ENCODE data around the gene SOS2. TPM values are rescaled to one million over a fixed set of nuclear protein-coding genes. Genes with fewer than 3 reads are reported as not detected.

The SOS2 gene
- total and polyA plus RNA-seq, 2 donors (not counting 1 experiment from before 2014, with no cell fraction given): 9.6 to 51.0 TPM

GRCh38 chr14:50113381-50114035 lies 117.9 kb downstream of the SOS2 start:
- DNase-seq (peak; percentile 78), ATAC-seq (ENCODE audit: low read depth) (peak; percentile 6)
- H3K79me2 ChIP-seq (ENCODE audit: control insufficient read depth, insufficient read depth, low read length): peaks cover 57% of the 10 kb centered on the region
- CTCF ChIA-PET: interaction anchor here (0.6 to 7.3 kb wide), 10 partner anchors 10 to 479 kb away, joined by 3 to 52 read pairs (median 5); partner anchors contain the start of genes DNAAF2 and NEMF
- Mint-ChIP-seq H3K9me3 (ENCODE audit: insufficient read depth) (no peaks in the 10 kb centered on the region), H3K4me1 (peaks cover 54% of the 10 kb centered on the region), H3K27me3 (no peaks in the 10 kb centered on the region), H3K4me3 (peak overlapping the region; percentile 64), H3K27ac (peak overlapping the region; percentile 70)
- WGBS (ENCODE audit: insufficient coverage): 0% methylated on average over 1 of the region's 4 CpGs
- peak overlapping the region; percentile 19 for H3K9ac ChIP-seq (ENCODE audit: low read length)
- peak overlapping the region; percentile 75 for H3K4me2 ChIP-seq (replicated peaks; ENCODE audit: low read depth, low read length, poor library complexity, severe bottlenecking)
- H3K4me3 ChIP-seq (ENCODE audit: control extremely low read depth in 1 of 5, extremely low read depth in 1 of 5, insufficient read depth in 1 of 5, low read depth in 2 of 5, low read length in 4 of 5): peak overlapping the region in 2 of 5 experiments; percentile 8 to 40
- H3K9me3 ChIP-seq (ENCODE audit: control extremely low read depth in 1 of 3, control insufficient read depth in 2 of 3, insufficient read depth in 1 of 3, low read length in 2 of 3): no peaks in the 10 kb centered on the region
- POLR2A ChIA-PET: interaction anchor here (0.6 to 1.5 kb wide), 3 partner anchors 29 to 246 kb away, joined by 3 to 6 read pairs (median 3); no protein-coding TSS in a partner anchor
- intact Hi-C loops (cut with micrococcal nuclease): no loop called here
- peak overlapping the region; percentile 85 to 92 for H3K27ac ChIP-seq (ENCODE audit: low read length in 2 of 2)
- no peak overlapping the region for H2AFZ ChIP-seq (ENCODE audit: insufficient read depth, low read depth, low read length, poor library complexity, severe bottlenecking)
- TF ChIP-seq CTCF (IDR thresholded peaks at IDR 0.05): no peak
- TF ChIP-seq EZH2 (IDR thresholded peaks at IDR 0.05; ENCODE audit: borderline replicate concordance, insufficient read depth, low read depth, low read length, poor library complexity, severe bottlenecking): no peak
- no peaks in the 10 kb centered on the region for H3K27me3 ChIP-seq (replicated peaks in 1 of 4; ENCODE audit: control extremely low read depth in 1 of 4, control insufficient read depth in 3 of 4, insufficient read depth in 4 of 4, low read length in 3 of 4)
- H3K4me1 ChIP-seq (ENCODE audit: control insufficient read depth in 2 of 2, insufficient read depth in 2 of 2, low read length in 2 of 2): peaks cover 45 to 53% of the 10 kb centered on the region in 2 donors
- peaks cover 13 to 61% of the 10 kb centered on the region in 2 experiments for H3K36me3 ChIP-seq (replicated peaks in 1 of 2; ENCODE audit: control extremely low read depth in 1 of 2, control insufficient read depth in 1 of 2, extremely low read depth in 1 of 2, insufficient read depth in 2 of 2, low read length in 1 of 2)
- no peaks in the 10 kb centered on the region for H4K20me1 ChIP-seq (ENCODE audit: control insufficient read depth, insufficient read depth, low read length, poor library complexity, severe bottlenecking)

- H3K27me3 Mint-ChIP-seq: no peaks in the 10 kb centered on the region
- no peaks in the 10 kb centered on the region for H4K20me1 ChIP-seq (ENCODE audit: control insufficient read depth, insufficient read depth, low read length, poor library complexity, severe bottlenecking)
- ChIA-PET POLR2A (no interaction called here), CTCF (no interaction called here)
- H3K4me3 Mint-ChIP-seq: no peak overlapping the region
- peaks cover 36 to 44% of the 10 kb centered on the region in 2 donors for H3K4me1 ChIP-seq (ENCODE audit: control insufficient read depth in 2 of 2, insufficient read depth in 2 of 2, low read length in 2 of 2)
- H3K4me1 Mint-ChIP-seq: peaks cover 41% of the 10 kb centered on the region
- H3K4me3 ChIP-seq (ENCODE audit: control extremely low read depth in 1 of 5, extremely low read depth in 1 of 5, insufficient read depth in 1 of 5, low read depth in 2 of 5, low read length in 4 of 5): no peak overlapping the region
- ATAC-seq (ENCODE audit: low read depth): no peak
- no peak overlapping the region for H2AFZ ChIP-seq (ENCODE audit: insufficient read depth, low read depth, low read length, poor library complexity, severe bottlenecking)
- 100% methylated on average over 1 of the region's 4 CpGs for WGBS (ENCODE audit: insufficient coverage)
- H3K27me3 ChIP-seq (replicated peaks in 1 of 4; ENCODE audit: control extremely low read depth in 1 of 4, control insufficient read depth in 3 of 4, insufficient read depth in 4 of 4, low read length in 3 of 4): no peaks in the 10 kb centered on the region
- no peak overlapping the region for H3K4me2 ChIP-seq (replicated peaks; ENCODE audit: low read depth, low read length, poor library complexity, severe bottlenecking)
- no peaks in the 10 kb centered on the region for H3K9me3 Mint-ChIP-seq (ENCODE audit: insufficient read depth)
- peaks cover 16 to 68% of the 10 kb centered on the region in 2 experiments for H3K36me3 ChIP-seq (replicated peaks in 1 of 2; ENCODE audit: control extremely low read depth in 1 of 2, control insufficient read depth in 1 of 2, extremely low read depth in 1 of 2, insufficient read depth in 2 of 2, low read length in 1 of 2)
- peak overlapping the region; percentile 50 for H3K27ac Mint-ChIP-seq
- no peaks in the 10 kb centered on the region for H3K9me3 ChIP-seq (ENCODE audit: control extremely low read depth in 1 of 3, control insufficient read depth in 2 of 3, insufficient read depth in 1 of 3, low read length in 2 of 3)
- TF ChIP-seq EZH2 (IDR thresholded peaks at IDR 0.05; ENCODE audit: borderline replicate concordance, insufficient read depth, low read depth, low read length, poor library complexity, severe bottlenecking): no peak
- no peak for TF ChIP-seq CTCF (IDR thresholded peaks at IDR 0.05)
- peaks cover 78% of the 10 kb centered on the region for H3K79me2 ChIP-seq (ENCODE audit: control insufficient read depth, insufficient read depth, low read length)
- DNase-seq: no peak
- no peak overlapping the region for H3K9ac ChIP-seq (ENCODE audit: low read length)
- intact Hi-C loops (cut with micrococcal nuclease): no loop called here
- peak overlapping the region; percentile 1 to 85 for H3K27ac ChIP-seq (ENCODE audit: low read length in 2 of 2)
Observed at GRCh38 chr14:50110323-50111037, 120.9 kb downstream of the SOS2 start.
